ENCODE data around the gene PIP5K1B.

- no peak for TF ChIP-seq CTCF (optimal IDR thresholded peaks at IDR 0.05 in 1 of 3, IDR thresholded peaks at IDR 0.05 in 1 of 3, conservative IDR thresholded peaks at IDR 0.05 in 1 of 3; ENCODE audit: extremely low read depth in 1 of 3, insufficient read depth in 2 of 3, low read length in 3 of 3)
- no peak for TF ChIP-seq EZH2 (IDR thresholded peaks at IDR 0.05; ENCODE audit: low read length)
These were observed 63.6 kb downstream of the PIP5K1B start for GRCh38 chr9:68768619-68769018.
